NCI-H2227 (cell line): ENCODE data around the gene THADA.

Source experiments
- DNase-seq: peaks from one replicate; lab custom pipeline; 2025; ENCODE audit not compliant: unreplicated experiment; lab: John Stamatoyannopoulos, UW

The THADA gene

GRCh38 chr2:43445781-43446180 lies 150.1 kb downstream of the THADA start:
- DNase-seq, result no peak

- no peak for DNase-seq
Observed at GRCh38 chr2:43444989-43445645, 150.7 kb downstream of the THADA start.

GRCh38 chr2:43443282-43443681 lies 152.6 kb downstream of the THADA start:
- DNase-seq, result no peak

GRCh38 chr2:43441195-43441594 lies 154.6 kb downstream of the THADA start:
- DNase-seq, result no peak

GRCh38 chr2:43438858-43439655 lies 156.8 kb downstream of the THADA start:
- DNase-seq, result no peak

GRCh38 chr2:43438342-43438741 lies 157.5 kb downstream of the THADA start:
- no peak for DNase-seq

GRCh38 chr2:43437363-43437762 lies 158.5 kb downstream of the THADA start:
- no peak for DNase-seq

- no peak for DNase-seq
Observed at GRCh38 chr2:43436431-43436830, 159.4 kb downstream of the THADA start.

- no peak for DNase-seq
Observed at GRCh38 chr2:43435746-43436145, 160.1 kb downstream of the THADA start.

GRCh38 chr2:43430489-43430888 lies 165.3 kb downstream of the THADA start:
- no peak for DNase-seq

- no peak for DNase-seq
Observed at GRCh38 chr2:43429369-43429768, 166.5 kb downstream of the THADA start.

- no peak for DNase-seq
Observed at GRCh38 chr2:43427032-43427424, 168.8 kb downstream of the THADA start.

- DNase-seq, result no peak
Observed at GRCh38 chr2:43426305-43427031, 169.4 kb downstream of the THADA start.

GRCh38 chr2:43425659-43426058 lies 170.2 kb downstream of the THADA start:
- DNase-seq, result no peak

- no peak for DNase-seq
Observed at GRCh38 chr2:43424262-43425207, 171.3 kb downstream of the THADA start.

GRCh38 chr2:43423941-43424261 lies 171.9 kb downstream of the THADA start:
- DNase-seq, result no peak

GRCh38 chr2:43421194-43421593 lies 174.6 kb downstream of the THADA start:
- no peak for DNase-seq

- DNase-seq, result no peak
Observed at GRCh38 chr2:43420389-43420801, 175.4 kb downstream of the THADA start.

GRCh38 chr2:43419876-43420275 lies 176.0 kb downstream of the THADA start:
- no peak for DNase-seq

GRCh38 chr2:43419243-43419642 lies 176.6 kb downstream of the THADA start:
- DNase-seq, result no peak

GRCh38 chr2:43418680-43419079 lies 177.2 kb downstream of the THADA start:
- DNase-seq, result no peak
